ENCODE results near the gene PPP2R5C. TPM values are rescaled to one million over a fixed set of nuclear protein-coding genes. Genes with fewer than 3 reads are reported as not detected.

Gene PPP2R5C
- total RNA-seq, 1 experiment from 2014 or later = 93.0 TPM

DNA sequence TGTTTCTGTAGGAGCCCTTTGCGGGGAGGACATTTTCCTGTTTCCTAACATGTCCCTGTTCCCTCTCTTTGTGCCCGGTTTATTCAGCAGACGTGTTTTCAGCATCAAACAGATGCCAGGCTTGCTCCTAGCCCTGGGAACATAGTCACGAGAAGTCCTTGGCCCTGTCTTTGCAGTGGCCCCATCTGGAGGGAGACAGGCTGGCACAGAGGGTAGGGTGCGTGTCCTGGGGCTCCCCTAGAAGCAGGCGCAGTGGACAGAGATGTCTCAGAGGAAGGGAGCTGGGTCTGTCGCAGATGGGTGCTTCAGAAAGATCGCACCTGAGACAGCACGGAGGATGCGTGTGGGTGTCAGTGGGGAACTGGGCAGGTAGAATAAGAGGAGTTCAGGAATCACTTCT, 127.9 kb downstream of the PPP2R5C start:
- no peak for DNase-seq
- H3K9me3 ChIP-seq (ENCODE audit: control insufficient read depth, low read depth, low read length) = no peaks in the 10 kb centered on the region
- no peak overlapping the region; the same call in 1 of the 2 replicates for H2BK15ac ChIP-seq (ENCODE audit: low read depth, low read length)
- Mint-ChIP-seq H3K27me3 (ENCODE audit: low read depth) (no peaks in the 10 kb centered on the region), H3K27ac (peak overlapping the region in 1 of 3 experiments; percentile 25; a peak in 1 of 7 replicates), H3K4me3 (no peak overlapping the region), H3K4me1 (no peaks in the 10 kb centered on the region), H3K9me3 (no peaks in the 10 kb centered on the region; a peak in 1 of 5 replicates), H3K36me3 (ENCODE audit: insufficient read depth in 1 of 3, low read depth in 3 of 3) (peaks cover 16 to 34% (median 33%) of the 10 kb centered on the region in 3 experiments; a peak in 6 of 7 replicates)
- no peaks in the 10 kb centered on the region for H4K20me1 ChIP-seq (ENCODE audit: control insufficient read depth, insufficient read depth, insufficient read length)
- no peak overlapping the region for H2BK12ac ChIP-seq (ENCODE audit: insufficient read length, low read depth, low read length)
- H3K18ac ChIP-seq (ENCODE audit: insufficient read length, low read depth, low read length) = no peak overlapping the region
- H3T11ph ChIP-seq (ENCODE audit: low read length) = no peak overlapping the region
- no peak overlapping the region for H2AK5ac ChIP-seq (ENCODE audit: insufficient read length, low read length)
- no peak overlapping the region for H4K91ac ChIP-seq (ENCODE audit: insufficient read length, low read depth, low read length)
- H3K9ac ChIP-seq (ENCODE audit: extremely low read depth, insufficient read length, low read length) = no peak overlapping the region
- H2BK20ac ChIP-seq (ENCODE audit: low read depth, low read length, poor library complexity, severe bottlenecking) = no peak overlapping the region
- no peak overlapping the region for H4K8ac ChIP-seq (replicated peaks; ENCODE audit: insufficient read length, low read depth, low read length)
- H3K27me3 ChIP-seq (ENCODE audit: insufficient read depth, low read length) = no peaks in the 10 kb centered on the region
- no CpG with 5 or more reads among the region's 10 CpGs for WGBS (ENCODE audit: extremely low coverage, insufficient read length, low lambda C conversion rate)
- 0 out of 2 replicates have a peak overlapping the region, but pooled peaks have one; percentile 50 for H3K14ac ChIP-seq (ENCODE audit: insufficient read depth, low read length)
- H4K5ac ChIP-seq (ENCODE audit: insufficient read length, low read depth, low read length) = no peak overlapping the region
- H3K27ac ChIP-seq (ENCODE audit: insufficient read length, low read depth, low read length) = no peak overlapping the region
- H3K4me1 ChIP-seq (ENCODE audit: insufficient read depth, low read length) = no peaks in the 10 kb centered on the region
- TF ChIP-seq, protein P1, sequence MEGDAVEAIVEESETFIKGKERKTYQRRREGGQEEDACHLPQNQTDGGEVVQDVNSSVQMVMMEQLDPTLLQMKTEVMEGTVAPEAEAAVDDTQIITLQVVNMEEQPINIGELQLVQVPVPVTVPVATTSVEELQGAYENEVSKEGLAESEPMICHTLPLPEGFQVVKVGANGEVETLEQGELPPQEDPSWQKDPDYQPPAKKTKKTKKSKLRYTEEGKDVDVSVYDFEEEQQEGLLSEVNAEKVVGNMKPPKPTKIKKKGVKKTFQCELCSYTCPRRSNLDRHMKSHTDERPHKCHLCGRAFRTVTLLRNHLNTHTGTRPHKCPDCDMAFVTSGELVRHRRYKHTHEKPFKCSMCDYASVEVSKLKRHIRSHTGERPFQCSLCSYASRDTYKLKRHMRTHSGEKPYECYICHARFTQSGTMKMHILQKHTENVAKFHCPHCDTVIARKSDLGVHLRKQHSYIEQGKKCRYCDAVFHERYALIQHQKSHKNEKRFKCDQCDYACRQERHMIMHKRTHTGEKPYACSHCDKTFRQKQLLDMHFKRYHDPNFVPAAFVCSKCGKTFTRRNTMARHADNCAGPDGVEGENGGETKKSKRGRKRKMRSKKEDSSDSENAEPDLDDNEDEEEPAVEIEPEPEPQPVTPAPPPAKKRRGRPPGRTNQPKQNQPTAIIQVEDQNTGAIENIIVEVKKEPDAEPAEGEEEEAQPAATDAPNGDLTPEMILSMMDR (conservative IDR thresholded peaks at IDR 0.05) = no peak
- H3K4me2 ChIP-seq (ENCODE audit: insufficient read depth, insufficient read length, low read length) = no peak overlapping the region
- H3K4ac ChIP-seq (ENCODE audit: low read depth, low read length) = no peak overlapping the region
- H3K56ac ChIP-seq (ENCODE audit: insufficient read length, low read depth, low read length) = no peak overlapping the region
- H2BK120ac ChIP-seq (ENCODE audit: low read depth, low read length, poor library complexity, severe bottlenecking) = no peak overlapping the region
- no peak overlapping the region for H2AFZ ChIP-seq (ENCODE audit: low read length)
- no peak overlapping the region for H2BK5ac ChIP-seq (ENCODE audit: insufficient read length, low read length)
- no peaks in the 10 kb centered on the region for H3K79me2 ChIP-seq (ENCODE audit: insufficient read depth, low read length)
- H3K23ac ChIP-seq (ENCODE audit: insufficient read length, low read depth, low read length) = no peak overlapping the region
- H3K79me1 ChIP-seq (ENCODE audit: insufficient read depth, low read depth, low read length, poor library complexity, severe bottlenecking) = no peaks in the 10 kb centered on the region
- no peaks in the 10 kb centered on the region for H3K23me2 ChIP-seq (ENCODE audit: insufficient read length, low read depth, low read length, poor library complexity, severe bottlenecking)
